Right hindlimb (tissue), 1 donor: Measurements from ENCODE around the gene SGTA.
A peak's percentile ranks its signal among the peaks of the same experiment; 100 is the strongest.

Source experiments
- DNase-seq: peaks from one replicate; pipeline ENCODE4 v3.0.0-alpha.2; 2018

SGTA gene

GRCh38 chr19:2744113-2744512 lies 39.0 kb downstream of the SGTA start:
- no peak for DNase-seq

DNA sequence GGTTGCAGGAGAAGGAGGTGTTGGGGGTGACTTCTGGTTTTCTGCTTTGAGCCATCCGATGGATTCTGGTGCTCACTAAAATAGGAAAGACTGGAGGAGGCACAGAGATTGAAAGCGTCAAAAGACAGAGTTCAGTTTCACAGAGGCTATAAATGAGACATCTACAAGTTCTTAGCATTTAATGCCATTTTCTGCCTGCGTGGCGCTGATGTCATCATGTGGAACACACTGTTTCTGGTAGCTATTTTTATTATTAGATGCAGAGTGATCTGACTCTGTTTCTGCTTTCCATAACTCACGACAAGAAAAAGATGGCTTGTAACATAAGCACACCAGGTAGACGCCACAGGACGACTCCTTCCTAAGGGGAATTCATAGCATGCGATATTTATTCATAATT lies 40.0 kb downstream of the SGTA start:
- DNase-seq = no peak

DNA sequence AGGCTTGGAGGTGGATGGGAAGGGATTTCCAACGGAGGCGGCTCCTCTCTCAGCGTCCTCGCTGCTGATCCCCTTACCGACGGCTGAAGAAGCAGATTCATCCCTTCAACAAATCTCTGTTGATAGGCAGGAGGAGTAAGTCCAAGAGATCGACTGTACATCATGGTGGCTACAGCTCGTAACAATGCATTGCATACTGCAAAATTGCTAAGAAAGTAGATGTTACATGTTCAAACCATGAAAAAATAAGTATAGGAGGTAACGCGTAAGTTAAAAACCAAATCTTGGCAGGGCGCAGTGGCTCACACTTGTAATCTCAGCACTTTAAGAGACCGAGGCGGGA lies 42.8 kb downstream of the SGTA start:
- DNase-seq = no peak

DNA sequence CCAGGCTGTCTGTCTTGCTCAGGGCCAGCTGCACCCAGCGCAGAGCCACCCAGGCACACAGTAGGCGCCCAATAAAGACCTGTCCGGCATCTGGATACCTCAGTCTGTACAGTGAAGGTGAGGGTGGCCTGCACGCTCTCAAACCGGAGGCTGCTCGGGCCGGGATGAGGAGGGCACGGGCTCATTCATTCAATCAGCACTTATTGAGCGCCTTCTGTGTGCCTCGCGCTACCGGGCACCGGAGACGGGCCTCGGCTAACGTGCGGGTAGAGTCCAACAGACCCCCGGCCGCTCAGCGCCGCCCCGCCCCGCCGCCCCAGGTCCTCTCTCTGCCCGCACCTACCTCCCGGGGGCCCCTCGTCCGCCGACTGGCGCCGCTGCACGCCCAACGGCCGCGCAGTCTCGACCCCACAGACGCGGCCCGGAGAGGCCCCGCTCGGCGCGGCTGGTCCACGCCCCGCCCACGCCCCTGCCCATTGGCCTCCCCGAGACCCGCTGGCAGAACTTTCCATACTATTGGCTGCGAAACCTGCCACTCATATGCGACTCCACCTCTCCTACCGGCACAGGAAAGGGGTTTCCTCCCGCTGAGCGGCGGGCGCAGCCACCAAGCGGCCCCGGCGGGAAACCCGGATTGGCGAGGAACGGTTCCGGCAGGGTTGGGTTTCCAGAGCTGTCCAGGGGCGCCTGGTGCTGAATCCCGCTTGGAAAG lies 43.3 kb downstream of the SGTA start, which contains the start of gene SLC39A3:
Gene SLC39A3, minus strand, starts transcription at position 416 of the 712 bp plus-strand sequence. CDS start 2,760 bp downstream, outside the sequence.
- DNase-seq = peak; percentile 99

- DNase-seq = no peak
Measured at GRCh38 chr19:2736550-2737190, 46.4 kb downstream of the SGTA start.

DNA sequence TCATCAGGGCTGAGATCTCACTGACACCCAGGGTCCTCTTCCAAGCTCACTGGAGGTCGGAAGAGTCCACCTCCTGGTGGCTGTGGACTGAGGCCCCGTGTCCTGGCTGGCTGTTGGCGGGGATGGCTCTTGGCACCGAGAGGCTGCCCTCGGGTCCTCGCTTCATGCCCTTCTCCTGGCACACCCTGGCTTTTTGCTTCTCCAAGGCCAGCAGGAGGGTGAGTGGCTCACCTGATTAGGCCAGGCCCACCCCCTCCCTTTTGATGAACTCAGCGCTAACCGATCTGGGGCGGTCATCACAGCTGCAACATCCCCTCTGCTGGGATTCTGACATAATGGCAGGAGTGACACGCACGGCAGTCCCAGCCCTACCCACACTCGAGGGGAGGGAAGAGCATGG lies 47.7 kb downstream of the SGTA start:
- no peak for DNase-seq

GRCh38 chr19:2734589-2735288 lies 48.3 kb downstream of the SGTA start:
- DNase-seq = no peak

GRCh38 chr19:2733930-2734588 lies 49.0 kb downstream of the SGTA start:
- no peak for DNase-seq

GRCh38 chr19:2732883-2733282 lies 50.2 kb downstream of the SGTA start:
- no peak for DNase-seq

DNA sequence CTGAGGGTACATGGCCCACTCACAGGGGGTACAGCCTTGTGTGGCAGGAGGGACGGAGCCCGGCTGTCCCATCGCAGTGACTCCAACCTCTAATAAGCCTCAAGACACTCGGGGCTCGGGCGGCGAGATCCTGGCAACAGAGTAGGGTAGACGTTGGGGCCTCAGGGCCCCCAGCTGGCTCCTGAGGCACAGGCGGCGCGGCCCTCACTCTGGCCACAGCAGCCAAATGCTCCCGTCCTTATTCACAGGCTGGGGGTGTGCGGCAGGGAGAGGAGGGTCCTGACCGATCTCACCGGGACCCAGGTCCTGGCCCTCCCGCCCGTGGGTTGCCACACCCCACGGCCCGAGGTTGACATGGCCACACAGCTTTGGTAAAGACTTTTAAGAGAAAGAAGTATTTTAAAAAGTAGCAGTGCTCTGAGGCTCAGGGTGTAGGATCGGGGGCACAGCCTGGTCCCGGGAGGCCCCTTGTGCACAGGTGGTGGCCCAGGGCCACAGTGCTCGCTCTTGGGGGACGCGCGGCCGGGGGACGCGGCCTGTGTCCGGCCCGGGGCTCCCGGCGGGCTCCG lies 50.8 kb downstream of the SGTA start:
- no peak for DNase-seq

DNA sequence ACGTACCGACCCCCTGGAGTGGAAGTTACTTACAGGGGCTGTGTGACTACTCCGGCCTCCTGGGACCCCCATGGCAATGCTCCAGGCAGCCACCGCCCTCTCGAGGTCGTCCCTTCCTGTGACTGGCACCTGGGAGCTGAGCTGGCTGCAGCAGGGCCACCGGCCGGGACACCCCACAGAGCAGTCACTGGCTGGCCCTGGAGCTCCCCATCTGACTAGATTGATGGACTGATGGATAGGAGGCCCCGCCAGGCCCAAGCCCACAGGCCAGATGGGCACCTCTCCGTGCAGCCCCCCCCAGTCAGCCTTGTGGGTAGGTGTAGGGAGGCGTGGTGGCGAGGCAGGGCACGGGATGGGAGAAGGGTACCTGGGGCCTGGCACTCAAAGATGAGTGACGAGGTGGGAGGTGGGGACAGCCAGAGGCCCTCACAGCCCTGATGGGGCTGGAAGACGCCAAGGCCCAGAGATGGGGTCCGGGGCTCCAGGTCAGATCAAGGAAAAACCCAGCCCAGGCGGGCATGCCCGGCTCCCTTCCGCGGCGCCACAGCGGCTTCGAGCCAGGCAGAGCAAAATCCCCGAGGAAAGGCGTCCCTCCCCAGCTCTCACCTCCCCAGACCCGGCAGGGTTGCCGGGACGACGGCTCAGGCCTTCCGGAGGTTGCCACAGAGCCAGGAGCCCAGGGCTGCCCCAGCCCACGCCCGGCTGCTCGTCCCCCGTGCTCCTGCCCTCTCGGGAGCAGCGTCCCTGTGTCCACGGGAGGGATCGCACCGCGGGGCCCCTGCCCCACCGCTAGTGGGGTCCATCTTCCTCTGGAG lies 51.7 kb downstream of the SGTA start:
- no peak for DNase-seq

DNA sequence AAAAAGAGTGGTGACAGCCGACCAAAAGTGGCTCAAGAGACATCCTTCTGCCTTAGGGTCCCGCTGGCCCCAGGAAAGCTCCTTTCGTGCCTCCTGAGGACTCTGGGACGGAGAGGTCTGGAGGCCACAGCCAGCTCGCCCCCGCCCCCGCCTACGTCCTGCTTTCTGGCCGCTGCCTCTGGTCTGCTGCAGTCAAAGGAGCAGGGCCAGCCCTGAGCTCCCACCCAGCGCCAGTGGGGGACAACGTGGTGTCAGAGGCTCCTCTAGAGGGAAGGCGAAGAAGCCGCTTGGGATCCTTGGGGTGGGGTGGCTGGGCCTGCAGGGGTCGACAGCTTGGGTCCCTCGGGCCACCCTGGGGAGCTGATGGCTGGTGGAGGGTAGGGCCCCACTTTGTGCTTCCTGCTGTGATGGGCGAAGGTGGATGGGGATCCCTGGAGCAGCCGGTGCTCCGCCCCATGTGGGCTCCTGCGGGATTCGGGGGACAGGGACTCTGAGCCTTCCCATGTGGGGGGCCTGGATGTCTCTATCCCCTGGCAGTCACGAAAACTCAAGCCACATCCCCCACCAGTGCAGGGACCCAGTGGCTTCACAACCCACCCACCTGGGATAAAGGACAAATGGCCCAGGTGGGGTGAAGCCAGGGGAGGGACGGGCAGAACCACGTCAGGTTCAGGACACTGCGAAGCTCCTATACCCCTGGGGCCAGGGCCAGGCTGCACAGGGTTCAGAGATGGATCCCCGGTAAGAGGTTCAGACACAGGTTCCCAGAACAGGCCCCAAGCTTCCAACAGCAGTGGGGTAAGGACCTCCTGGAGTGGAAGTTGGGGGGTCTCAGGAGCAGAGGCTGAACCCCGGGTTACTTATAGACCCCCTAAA lies 52.9 kb downstream of the SGTA start:
- no peak for DNase-seq

- no peak for DNase-seq
Measured at GRCh38 chr19:2728783-2729387, 54.2 kb downstream of the SGTA start.

DNA sequence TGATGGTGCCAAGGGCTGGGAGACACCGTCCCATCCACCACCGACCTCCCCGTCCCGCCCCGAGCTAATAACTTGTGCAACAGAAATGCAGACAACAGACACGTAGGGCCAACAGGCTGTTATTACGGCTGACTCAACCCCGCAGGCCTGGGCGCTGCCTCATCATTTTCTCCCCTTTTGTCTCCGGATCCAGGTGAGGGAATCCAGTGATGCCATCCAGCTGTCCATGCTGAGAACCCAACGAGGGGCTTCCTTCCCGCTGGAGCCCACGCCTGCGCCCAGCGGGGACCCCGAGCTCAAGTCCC lies 55.5 kb downstream of the SGTA start:
- no peak for DNase-seq

DNA sequence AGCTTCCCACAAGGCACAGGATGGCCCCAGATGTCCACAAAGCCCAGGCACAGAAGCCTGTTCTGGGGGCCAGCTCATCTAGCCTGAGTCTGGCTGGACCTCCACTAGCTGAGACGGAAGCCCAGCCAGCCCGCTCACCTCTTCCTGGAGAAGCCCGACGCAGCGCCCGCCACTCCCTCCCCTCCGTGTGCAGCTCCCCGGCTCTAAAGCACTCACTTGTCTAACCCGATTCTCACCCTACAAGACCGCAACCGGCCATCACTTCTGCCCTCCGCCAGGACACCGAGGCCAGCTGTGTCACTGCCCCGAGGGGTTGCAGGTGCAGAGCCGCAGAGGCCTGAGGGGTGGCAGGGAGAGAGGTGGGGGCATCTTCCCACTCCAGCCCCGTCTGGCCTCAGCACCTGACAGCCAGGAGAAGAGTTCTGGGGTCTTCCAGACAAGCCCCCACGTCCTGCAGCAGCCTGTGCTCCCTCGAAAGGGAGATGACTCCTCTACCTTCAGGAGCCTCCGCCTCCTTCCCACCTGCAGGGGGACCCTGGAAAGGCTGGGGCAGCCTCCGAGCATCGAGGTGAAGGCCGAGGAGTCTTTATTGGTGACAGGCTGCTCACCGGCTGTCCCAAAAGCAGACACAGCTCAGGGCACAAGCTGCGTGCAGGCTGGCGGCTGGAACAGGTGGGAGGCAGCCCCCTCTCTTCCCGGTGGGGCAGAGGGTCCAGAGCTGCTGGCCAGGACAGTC lies 56.0 kb downstream of the SGTA start:
- DNase-seq = no peak

DNA sequence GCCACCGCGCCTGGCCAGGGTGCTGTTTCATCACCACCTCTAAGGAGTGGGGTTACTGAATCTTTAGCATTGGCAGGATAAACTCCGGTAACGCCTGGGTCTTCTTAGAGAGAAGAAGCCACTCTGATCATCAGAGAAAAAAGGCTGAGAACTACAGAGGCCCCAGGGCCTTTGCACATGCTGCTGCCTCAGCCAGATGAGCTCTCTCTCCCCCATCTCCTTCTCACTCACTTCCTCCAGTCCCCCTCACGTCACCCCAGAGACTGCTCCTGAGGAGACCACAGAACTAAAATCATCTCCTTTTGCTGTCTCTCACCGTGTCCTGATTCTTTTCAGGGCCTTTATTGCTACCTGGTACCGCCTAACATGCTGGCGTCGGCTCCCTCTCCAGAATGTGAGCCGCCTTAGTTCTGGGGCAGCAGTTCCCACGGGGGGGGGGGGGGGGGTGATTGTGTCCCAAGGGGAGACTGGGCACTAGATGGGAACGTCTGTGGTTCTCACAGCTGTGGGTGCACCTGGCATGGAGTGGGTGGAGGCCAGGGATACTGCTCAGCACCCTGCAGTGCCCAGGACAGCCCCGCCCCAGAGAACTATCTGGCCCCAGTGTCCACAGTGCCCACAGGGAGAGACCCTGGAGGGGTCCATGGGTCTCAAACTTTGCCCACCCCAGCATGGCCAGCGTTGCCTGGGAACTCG lies 56.8 kb downstream of the SGTA start:
- DNase-seq = no peak

DNA sequence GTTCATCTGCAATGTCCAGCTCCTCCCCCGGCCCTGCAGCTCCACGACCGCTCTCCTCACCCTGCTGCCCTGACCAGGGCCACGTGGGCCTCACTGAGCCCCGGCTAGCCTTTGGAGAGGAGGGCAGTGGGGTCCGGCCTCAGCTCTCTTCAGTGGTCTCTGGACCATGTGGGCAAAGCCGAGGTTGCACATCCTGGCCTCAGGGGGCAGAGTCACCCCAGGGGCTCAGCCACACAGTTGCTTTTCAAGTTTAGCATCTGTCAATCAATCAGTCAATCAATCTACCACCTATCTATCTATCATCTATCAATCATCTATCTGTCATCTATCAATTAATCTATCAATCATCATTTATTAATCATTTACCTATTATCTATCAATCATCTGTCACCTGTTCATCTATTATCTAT lies 58.9 kb downstream of the SGTA start:
- no peak for DNase-seq

DNA sequence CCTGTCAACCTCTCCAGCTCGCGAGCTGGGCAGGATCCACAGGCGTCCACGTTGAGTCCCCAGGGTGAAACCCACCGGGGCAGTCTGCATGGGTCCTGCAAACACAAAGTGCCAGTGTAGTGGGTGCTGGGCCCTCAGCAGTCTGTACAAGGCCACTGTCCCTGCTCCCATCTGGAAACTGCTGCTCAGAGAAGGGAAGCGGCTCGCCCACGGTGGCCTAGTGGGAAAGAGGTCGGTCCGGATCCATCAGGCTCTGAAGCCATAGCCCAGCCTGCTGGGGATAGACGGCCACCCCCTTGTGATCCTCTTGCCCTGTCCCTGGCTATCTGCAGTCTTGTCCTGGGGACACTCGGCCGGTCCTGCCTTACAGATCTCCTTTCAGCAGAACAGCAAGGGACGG lies 59.3 kb downstream of the SGTA start:
- DNase-seq = no peak

DNA sequence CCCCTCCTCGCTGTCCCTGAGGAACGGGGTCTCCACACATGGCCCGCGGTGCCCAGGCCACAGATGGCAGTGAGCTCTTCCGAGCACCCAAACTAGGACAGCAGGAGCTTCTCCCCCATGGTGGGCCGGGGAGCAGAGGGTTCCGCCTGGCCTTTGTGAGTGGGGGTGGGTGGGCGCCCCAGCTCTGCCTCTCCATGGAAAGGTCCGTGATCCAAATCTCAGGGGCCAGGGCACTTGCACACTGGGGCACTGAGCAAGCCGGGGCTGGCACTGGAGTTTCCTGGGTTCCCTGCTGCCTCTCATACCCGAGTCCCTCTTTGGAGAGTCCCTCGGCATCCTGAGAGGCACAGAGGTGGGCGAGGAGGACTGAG lies 59.7 kb downstream of the SGTA start:
- DNase-seq = no peak
